Activated B cell treated with CpG ODN at 0.5 μM for 24 hours (primary cell): Measurements from ENCODE around the gene NPDC1. TPM values are rescaled to one million over a fixed set of nuclear protein-coding genes. Genes with fewer than 3 reads are reported as not detected.

Experiments used
- ATAC-seq: fragments of 200-7000 bp; cut with Tn5 transposase; one replicate; pipeline ENCODE4 v1.10.0; 2021; ENCODE audit warnings: low read depth, mild to moderate bottlenecking, moderate library complexity
- CTCF ChIA-PET: fragments of 350-600 bp; sonication (Branson Sonifier 250); formaldehyde crosslinking; loops from one replicate; lab custom pipeline; 2021; ENCODE audit warnings: antibody characterized with exemption; lab: Charles Lee
- POLR2A ChIA-PET: fragments of 350-600 bp; sonication (Branson Sonifier 250); formaldehyde crosslinking; loops from one replicate; lab custom pipeline; 2021; ENCODE audit warnings: antibody characterized with exemption; lab: Charles Lee
- DNase-seq: peaks from one replicate; pipeline ENCODE4 v3.0.0; 2022
- H3K27ac Mint-ChIP-seq: one replicate; pipeline ENCODE4 v1.8.0; 2020; ENCODE audit warnings: mixed read lengths
- H3K27me3 Mint-ChIP-seq: one replicate; pipeline ENCODE4 v1.8.0; 2021; ENCODE audit warnings: mixed read lengths
- H3K36me3 Mint-ChIP-seq: one replicate; pipeline ENCODE4 v1.8.0; 2021; ENCODE audit warnings: low read depth, mixed read lengths
- H3K4me1 Mint-ChIP-seq: one replicate; pipeline ENCODE4 v1.8.0; 2021; ENCODE audit warnings: mixed read lengths
- H3K4me3 Mint-ChIP-seq: one replicate; pipeline ENCODE4 v1.8.0; 2020; ENCODE audit warnings: mild to moderate bottlenecking, mixed read lengths
- H3K9me3 Mint-ChIP-seq: one replicate; pipeline ENCODE4 v1.8.0; 2020; ENCODE audit warnings: mixed read lengths
- intact Hi-C: fragments of 100-400 bp; cut with micrococcal nuclease; formaldehyde crosslinking; loops from one replicate; pipeline ENCODE4 v1.15.1; 2024
- total RNA-seq: library from RNA; stranded (reverse); gene quantifications from 2 replicates; pipeline ENCODE4 v1.2.3, GENCODE V29; 2022
- TF ChIP-seq, protein P1 (sequence below): fragments of 200-600 bp; IDR thresholded peaks from one replicate; pipeline ENCODE4 v1.8.0; 2022; ENCODE audit warnings: antibody characterized with exemption, mild to moderate bottlenecking

NPDC1 gene
- total RNA-seq, 1 donor from 2014 or later: 0.18 TPM

DNA sequence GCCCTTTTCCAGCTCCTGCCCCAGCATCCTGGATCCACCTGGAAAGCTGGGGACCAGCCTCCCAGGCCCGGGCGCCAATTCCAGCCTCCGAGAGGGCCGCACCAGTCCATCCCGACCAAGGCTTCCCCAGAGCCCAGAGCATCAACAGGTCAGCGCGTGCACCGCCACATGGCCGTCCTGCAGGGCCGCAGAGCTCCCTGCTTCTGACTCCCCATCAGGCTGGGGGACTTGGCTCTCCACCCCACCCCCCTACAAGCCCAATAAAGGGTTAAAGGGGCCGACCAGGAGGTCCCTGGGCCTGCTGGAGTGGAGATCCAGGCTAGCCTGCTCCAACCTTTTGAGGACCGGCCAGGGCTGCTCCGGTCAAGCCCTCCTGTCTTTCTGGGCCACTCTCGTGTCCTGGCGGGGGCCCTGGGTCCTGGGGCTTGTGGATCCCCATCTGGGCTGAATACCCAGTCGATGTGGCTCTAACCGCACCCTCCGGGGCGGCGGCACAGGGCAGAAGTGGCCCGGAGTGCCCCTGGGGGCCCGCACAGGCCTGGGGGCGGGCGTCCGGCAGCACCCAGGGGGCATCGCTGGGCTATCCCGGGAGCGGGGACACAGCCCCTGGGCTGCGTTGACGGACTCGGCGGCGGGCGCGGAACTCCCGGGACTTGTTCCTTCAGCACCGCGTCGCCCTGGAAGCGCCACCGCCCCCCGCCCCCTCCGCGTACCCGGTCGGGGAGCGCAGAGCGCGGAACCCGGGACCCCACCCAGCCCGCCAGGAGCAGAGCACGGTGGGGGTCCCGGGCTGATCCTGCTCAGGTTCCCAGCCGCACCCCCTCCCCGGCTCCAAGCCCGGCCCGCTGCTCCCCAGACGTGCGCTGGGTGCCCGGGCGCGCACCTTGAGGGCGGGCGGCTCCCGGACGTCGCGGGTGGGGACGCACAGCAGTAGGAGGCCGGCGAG is 7.3 kb upstream of the NPDC1 start:
- DNase-seq: no peak
- H3K27ac Mint-ChIP-seq: no peak overlapping the region
- H3K4me1 Mint-ChIP-seq: peaks cover 3% of the 10 kb centered on the region
- intact Hi-C loops: no loop called here
- TF ChIP-seq, protein P1, sequence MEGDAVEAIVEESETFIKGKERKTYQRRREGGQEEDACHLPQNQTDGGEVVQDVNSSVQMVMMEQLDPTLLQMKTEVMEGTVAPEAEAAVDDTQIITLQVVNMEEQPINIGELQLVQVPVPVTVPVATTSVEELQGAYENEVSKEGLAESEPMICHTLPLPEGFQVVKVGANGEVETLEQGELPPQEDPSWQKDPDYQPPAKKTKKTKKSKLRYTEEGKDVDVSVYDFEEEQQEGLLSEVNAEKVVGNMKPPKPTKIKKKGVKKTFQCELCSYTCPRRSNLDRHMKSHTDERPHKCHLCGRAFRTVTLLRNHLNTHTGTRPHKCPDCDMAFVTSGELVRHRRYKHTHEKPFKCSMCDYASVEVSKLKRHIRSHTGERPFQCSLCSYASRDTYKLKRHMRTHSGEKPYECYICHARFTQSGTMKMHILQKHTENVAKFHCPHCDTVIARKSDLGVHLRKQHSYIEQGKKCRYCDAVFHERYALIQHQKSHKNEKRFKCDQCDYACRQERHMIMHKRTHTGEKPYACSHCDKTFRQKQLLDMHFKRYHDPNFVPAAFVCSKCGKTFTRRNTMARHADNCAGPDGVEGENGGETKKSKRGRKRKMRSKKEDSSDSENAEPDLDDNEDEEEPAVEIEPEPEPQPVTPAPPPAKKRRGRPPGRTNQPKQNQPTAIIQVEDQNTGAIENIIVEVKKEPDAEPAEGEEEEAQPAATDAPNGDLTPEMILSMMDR: no peak
- ATAC-seq: peak; percentile 45
- POLR2A ChIA-PET: no interaction called here
- no peak overlapping the region for H3K4me3 Mint-ChIP-seq
- H3K36me3 Mint-ChIP-seq: no peaks in the 10 kb centered on the region
- CTCF ChIA-PET: interaction anchor here (1.1 to 1.7 kb wide), 4 partner anchors 12 to 183 kb away, joined by 3 to 4 read pairs (median 4); no protein-coding TSS in a partner anchor
- H3K9me3 Mint-ChIP-seq: no peaks in the 10 kb centered on the region
- peaks cover 16% of the 10 kb centered on the region for H3K27me3 Mint-ChIP-seq

DNA sequence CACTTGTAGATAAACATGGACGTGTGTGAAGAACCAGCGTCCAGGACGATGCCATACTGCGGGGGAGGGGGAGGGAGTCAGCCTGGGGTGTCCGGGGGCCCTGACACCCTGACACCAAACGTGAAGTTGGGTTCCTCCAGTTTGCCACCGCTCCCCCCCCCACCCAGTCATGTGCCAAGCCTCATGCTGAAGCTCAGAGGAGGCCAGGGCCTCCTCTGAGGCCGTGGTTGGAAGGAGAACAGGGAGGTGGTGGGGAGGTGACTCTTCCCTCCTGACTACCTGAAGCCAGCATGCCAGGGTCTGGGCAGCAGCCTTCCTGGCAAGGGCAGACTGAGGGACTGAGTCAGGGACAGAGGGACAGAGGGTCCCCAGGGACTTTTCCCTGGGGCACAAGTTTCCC is 6.3 kb upstream of the NPDC1 start:
- ChIA-PET POLR2A (no interaction called here), CTCF (interaction anchor here (1.1 to 1.7 kb wide), 4 partner anchors 13 to 184 kb away, joined by 3 to 4 read pairs (median 4); no protein-coding TSS in a partner anchor)
- H3K9me3 Mint-ChIP-seq: no peaks in the 10 kb centered on the region
- TF ChIP-seq, protein P1: no peak
- ATAC-seq (no peak), DNase-seq (no peak)
- peaks cover 20% of the 10 kb centered on the region for H3K27me3 Mint-ChIP-seq
- H3K4me3 Mint-ChIP-seq: no peak overlapping the region
- peaks cover 3% of the 10 kb centered on the region for H3K4me1 Mint-ChIP-seq
- H3K36me3 Mint-ChIP-seq: no peaks in the 10 kb centered on the region
- no peak overlapping the region for H3K27ac Mint-ChIP-seq
- intact Hi-C loops: no loop called here

DNA sequence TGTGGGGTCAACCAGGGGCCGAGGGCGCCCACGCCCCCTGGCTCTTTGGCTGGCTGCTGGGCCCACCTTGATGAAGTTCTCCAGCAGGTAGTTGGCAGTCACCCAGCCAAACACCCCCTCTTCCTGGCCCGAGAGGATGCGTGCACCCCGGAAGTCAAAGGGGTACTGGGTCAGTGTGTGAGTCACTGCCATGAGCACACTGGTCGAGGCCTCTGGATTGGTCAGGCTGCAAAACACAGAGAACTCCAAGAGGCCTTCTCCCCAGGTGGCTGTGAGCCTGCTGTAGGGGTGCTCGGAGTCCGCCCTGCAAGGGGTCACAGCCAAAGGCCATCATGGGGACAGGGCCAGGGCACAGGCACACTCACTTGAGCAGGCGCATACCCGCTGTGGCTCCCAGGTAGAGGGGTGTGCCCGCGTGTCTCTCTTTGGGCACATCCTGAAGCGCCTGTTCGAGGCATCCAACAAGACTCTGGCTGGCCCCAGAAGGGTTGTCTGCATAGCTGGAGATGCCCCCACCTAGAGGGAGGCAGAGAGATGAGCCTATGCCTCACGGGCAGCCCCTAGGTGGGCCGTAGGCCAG is 5.3 kb upstream of the NPDC1 start:
- CTCF ChIA-PET: interaction anchor here (1.7 kb wide), 1 partner anchor 22 kb away, joined by 4 read pairs; no protein-coding TSS in a partner anchor
- intact Hi-C loops: no loop called here

DNA sequence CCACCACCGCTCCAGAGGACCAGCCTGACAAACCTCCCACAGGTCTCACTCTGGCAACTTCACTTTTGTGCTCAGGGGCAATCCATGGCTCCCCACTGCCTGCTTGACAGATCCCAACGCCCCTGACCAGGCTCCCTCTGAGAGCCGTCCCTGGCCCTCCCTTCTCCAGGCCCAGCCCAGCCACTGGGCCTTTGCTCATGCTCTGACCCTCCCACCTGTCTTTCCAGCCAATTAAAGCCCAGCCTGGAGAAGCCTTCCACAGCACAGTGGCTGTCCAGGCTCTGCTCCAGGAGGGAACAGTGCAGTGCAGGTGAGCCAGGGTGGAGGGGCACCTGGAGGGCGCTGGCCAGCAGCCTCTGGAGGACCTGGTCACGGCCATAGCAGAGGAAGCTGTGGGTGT is 4.6 kb upstream of the NPDC1 start:
- H3K9me3 Mint-ChIP-seq: no peaks in the 10 kb centered on the region
- ChIA-PET POLR2A (no interaction called here), CTCF (no interaction called here)
- ATAC-seq: no peak
- H3K27ac Mint-ChIP-seq: no peak overlapping the region
- no peak overlapping the region for H3K4me3 Mint-ChIP-seq
- no peak for DNase-seq
- H3K27me3 Mint-ChIP-seq: peaks cover 28% of the 10 kb centered on the region
- peaks cover 8% of the 10 kb centered on the region for H3K4me1 Mint-ChIP-seq
- no peaks in the 10 kb centered on the region for H3K36me3 Mint-ChIP-seq
- intact Hi-C loops: no loop called here
- TF ChIP-seq, protein P1: no peak

More for the DNA sequence above, 5.3 kb upstream of the NPDC1 start:
- POLR2A ChIA-PET: interaction anchor here (0.7 kb wide), 1 partner anchor 16 kb away, joined by 3 read pairs; no protein-coding TSS in a partner anchor
- H3K4me3 Mint-ChIP-seq: no peak overlapping the region
- no peaks in the 10 kb centered on the region for H3K9me3 Mint-ChIP-seq
- H3K4me1 Mint-ChIP-seq: peaks cover 8% of the 10 kb centered on the region
- TF ChIP-seq, protein P1: no peak
- H3K27me3 Mint-ChIP-seq: peaks cover 28% of the 10 kb centered on the region
- DNase-seq (no peak), ATAC-seq (no peak)
- H3K27ac Mint-ChIP-seq: no peak overlapping the region
- no peaks in the 10 kb centered on the region for H3K36me3 Mint-ChIP-seq
